HG03354 (cell line): Measurements from ENCODE around the gene DNAJC6.
"Not testable (repeated sequence)": the region's sequence is repeated elsewhere in the genome, so short reads cannot be mapped to it uniquely, and the experiment has no call there.

Source experiments
- ATAC-seq: cut with Tn5 transposase; IDR thresholded peaks from one replicate; pipeline ENCODE4 v1.9.1; 2021; ENCODE audit warnings: mild to moderate bottlenecking; ENCODE audit not compliant: unreplicated experiment, poor library complexity, severe bottlenecking

The DNAJC6 gene

GRCh38 chr1:65291818-65292217, 17.5 kb upstream of the DNAJC6 start:
- not testable (repeated sequence) for ATAC-seq

GRCh38 chr1:65292861-65293593, 16.3 kb upstream of the DNAJC6 start:
- no peak for ATAC-seq

- ATAC-seq: no peak
Measured at GRCh38 chr1:65297706-65298105, 11.6 kb upstream of the DNAJC6 start.

- ATAC-seq: no peak
Measured at GRCh38 chr1:65299328-65299727, 10.0 kb upstream of the DNAJC6 start.

GRCh38 chr1:65308781-65309303, 501 bp upstream of the DNAJC6 start:
- ATAC-seq: no peak

GRCh38 chr1:65310078-65310587, 790 bp downstream of the DNAJC6 start:
- ATAC-seq: peak; percentile 20

- no peak for ATAC-seq
Measured at GRCh38 chr1:65311760-65312159, 2.4 kb downstream of the DNAJC6 start.

GRCh38 chr1:65316233-65316632, 6.9 kb downstream of the DNAJC6 start:
- no peak for ATAC-seq

GRCh38 chr1:65317866-65318653, 8.7 kb downstream of the DNAJC6 start:
- ATAC-seq: no peak

GRCh38 chr1:65319141-65319540, 9.8 kb downstream of the DNAJC6 start:
- ATAC-seq: no peak

GRCh38 chr1:65319754-65320153, 10.4 kb downstream of the DNAJC6 start:
- ATAC-seq: no peak

GRCh38 chr1:65321879-65322278, 12.5 kb downstream of the DNAJC6 start:
- no peak for ATAC-seq

- no peak for ATAC-seq
Measured at GRCh38 chr1:65323246-65323645, 13.9 kb downstream of the DNAJC6 start.

GRCh38 chr1:65330021-65330420, 20.7 kb downstream of the DNAJC6 start:
- ATAC-seq: no peak

GRCh38 chr1:65330822-65331221, 21.5 kb downstream of the DNAJC6 start:
- ATAC-seq: no peak

GRCh38 chr1:65332821-65333220, 23.5 kb downstream of the DNAJC6 start:
- ATAC-seq: no peak

- no peak for ATAC-seq
Measured at GRCh38 chr1:65334081-65334480, 24.7 kb downstream of the DNAJC6 start.

- ATAC-seq: no peak
Measured at GRCh38 chr1:65339866-65340468, 30.6 kb downstream of the DNAJC6 start.

- ATAC-seq: no peak
Measured at GRCh38 chr1:65341381-65341780, 32.0 kb downstream of the DNAJC6 start.

GRCh38 chr1:65343286-65343685, 33.9 kb downstream of the DNAJC6 start:
- ATAC-seq: no peak
